ENCODE data around the gene GRIN3A. TPM values are rescaled to one million over a fixed set of nuclear protein-coding genes. Genes with fewer than 3 reads are reported as not detected.

The GRIN3A gene
- total and polyA plus RNA-seq, 9 of the 15 experiments (the other 6 are each of a cell fraction or from before 2014, with no cell fraction given): 0.01 to 0.03 TPM; not detected in 7

DNA sequence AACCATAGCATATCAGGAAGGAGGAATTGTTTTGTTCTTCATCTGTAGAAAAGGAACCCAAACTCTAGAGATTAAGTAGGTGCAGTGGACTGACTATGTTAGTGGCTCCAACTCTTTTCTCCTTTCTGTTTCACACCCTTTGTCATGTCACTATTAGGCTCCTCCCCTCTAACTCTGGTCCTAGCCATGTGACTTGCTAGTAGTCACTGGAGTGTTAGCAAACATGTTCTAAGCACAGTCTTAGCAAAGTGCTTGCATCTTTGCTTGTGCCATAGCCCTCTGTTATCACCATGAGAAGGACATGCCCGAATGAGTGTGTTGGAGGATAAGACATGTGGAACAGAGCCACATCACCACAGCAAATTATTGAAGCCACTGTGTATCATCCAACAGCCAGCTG is 88.3 kb downstream of the GRIN3A start:
- FAIRE-seq: no peak
- no peaks in the 10 kb centered on the region for H3K9me1 ChIP-seq (ENCODE audit: control insufficient read depth, insufficient read depth, low read length)
- BruUV-seq (replicated peaks): no TSS peak
- ATAC-seq: no peak
- TF ChIP-seq RCOR1 (IDR thresholded peaks at IDR 0.05; ENCODE audit: borderline replicate concordance in 1 of 2, low read depth in 2 of 2, low read length in 2 of 2) (no peak), KHSRP (IDR thresholded peaks at IDR 0.05) (no peak), CBX5 (IDR thresholded peaks at IDR 0.05; ENCODE audit: borderline replicate concordance, low read depth) (no peak), ZBED1 (IDR thresholded peaks at IDR 0.05) (no peak), ZNF165 (CRISPR knock-in tag; IDR thresholded peaks at IDR 0.05; ENCODE audit: borderline replicate concordance) (no peak), ZNF696 (CRISPR knock-in tag; conservative IDR thresholded peaks at IDR 0.05) (no peak), L3MBTL2 (IDR thresholded peaks at IDR 0.05) (no peak), ZNF589 (CRISPR knock-in tag; IDR thresholded peaks at IDR 0.05; ENCODE audit: low read depth) (no peak), FOXA3 (CRISPR knock-in tag; conservative IDR thresholded peaks at IDR 0.05 in 1 of 2, IDR thresholded peaks at IDR 0.05 in 1 of 2) (no peak), ARID3A (IDR thresholded peaks at IDR 0.05; ENCODE audit: borderline replicate concordance, low read depth, low read length) (no peak), CTCF (IDR thresholded peaks at IDR 0.05 in 2 of 3, conservative IDR thresholded peaks at IDR 0.05 in 1 of 3; ENCODE audit: insufficient read depth in 2 of 3, low read depth in 1 of 3, low read length in 3 of 3) (no peak), TCFL5 (CRISPR knock-in tag; conservative IDR thresholded peaks at IDR 0.05) (no peak), TAF15 (IDR thresholded peaks at IDR 0.05; ENCODE audit: low read depth, low read length) (no peak), ZFX (CRISPR knock-in tag; IDR thresholded peaks at IDR 0.05) (no peak), ZNF134 (CRISPR knock-in tag; conservative IDR thresholded peaks at IDR 0.05) (no peak), KAT8 (IDR thresholded peaks at IDR 0.05; ENCODE audit: low read depth) (no peak), SMAD4 (CRISPR knock-in tag; conservative IDR thresholded peaks at IDR 0.05) (no peak), KLF6 (CRISPR knock-in tag; IDR thresholded peaks at IDR 0.05; ENCODE audit: borderline replicate concordance) (no peak), ZFP36 (IDR thresholded peaks at IDR 0.05; ENCODE audit: low read depth, low read length, partially characterized antibody) (no peak)
- TF ChIP-seq, protein P1, sequence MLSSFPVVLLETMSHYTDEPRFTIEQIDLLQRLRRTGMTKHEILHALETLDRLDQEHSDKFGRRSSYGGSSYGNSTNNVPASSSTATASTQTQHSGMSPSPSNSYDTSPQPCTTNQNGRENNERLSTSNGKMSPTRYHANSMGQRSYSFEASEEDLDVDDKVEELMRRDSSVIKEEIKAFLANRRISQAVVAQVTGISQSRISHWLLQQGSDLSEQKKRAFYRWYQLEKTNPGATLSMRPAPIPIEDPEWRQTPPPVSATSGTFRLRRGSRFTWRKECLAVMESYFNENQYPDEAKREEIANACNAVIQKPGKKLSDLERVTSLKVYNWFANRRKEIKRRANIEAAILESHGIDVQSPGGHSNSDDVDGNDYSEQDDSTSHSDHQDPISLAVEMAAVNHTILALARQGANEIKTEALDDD (IDR thresholded peaks at IDR 0.05): no peak
- H3K4me3 ChIP-seq: no peak overlapping the region
- no peaks in the 10 kb centered on the region for H3K27me3 ChIP-seq (ENCODE audit: control insufficient read depth in 2 of 2, insufficient read depth in 2 of 2, low read length in 2 of 2)
- intact Hi-C loops (cut with micrococcal nuclease) (no loop called here), in situ Hi-C loops (cut with MboI) (no loop called here)
- H3K36me3 ChIP-seq (ENCODE audit: control insufficient read depth, insufficient read depth, low read length): no peaks in the 10 kb centered on the region
- H3K4me2 ChIP-seq (ENCODE audit: insufficient read depth, low read length): no peak overlapping the region
- no peak overlapping the region for H3K27ac ChIP-seq (ENCODE audit: extremely low read depth, low read depth, low read length)
- H3K9me3 ChIP-seq (replicated peaks; ENCODE audit: control insufficient read depth, insufficient read depth, low read depth, low read length): no peaks in the 10 kb centered on the region
- POLR2A ChIA-PET: no interaction called here
- CTCF ChIA-PET (ENCODE audit: low intra/inter-chr PET ratio): no interaction called here
- DNase-seq (ENCODE audit: extremely low read depth in 1 of 4, low spot score in 3 of 4): no peak
- no peaks in the 10 kb centered on the region for H4K20me1 ChIP-seq (replicated peaks; ENCODE audit: control insufficient read depth, insufficient read depth, low read length)
- no peaks in the 10 kb centered on the region for H3K79me2 ChIP-seq (ENCODE audit: control insufficient read depth, insufficient read depth, low read length)
- H2AFZ ChIP-seq (ENCODE audit: low read depth, low read length): no peak overlapping the region
- no peaks in the 10 kb centered on the region for H3K4me1 ChIP-seq (replicated peaks in 1 of 2; ENCODE audit: control insufficient read depth in 2 of 2, insufficient read depth in 2 of 2, low read length in 2 of 2)
- H3K9ac ChIP-seq (ENCODE audit: insufficient read depth in 1 of 2, low read depth in 2 of 2, low read length in 2 of 2): no peak overlapping the region
- 0% methylated on average over 1 of the region's 1 CpG for WGBS (ENCODE audit: insufficient coverage, low coverage, missing lambda C conversion rate)
